Measurements from ENCODE around the gene SPECC1. TPM values are rescaled to one million over a fixed set of nuclear protein-coding genes. Genes with fewer than 3 reads are reported as not detected.
"Not testable (repeated sequence)": the region's sequence is repeated elsewhere in the genome, so short reads cannot be mapped to it uniquely, and the experiment has no call there.

SPECC1 gene
- total RNA-seq, 1 donor from 2014 or later = 35.6 TPM

DNA sequence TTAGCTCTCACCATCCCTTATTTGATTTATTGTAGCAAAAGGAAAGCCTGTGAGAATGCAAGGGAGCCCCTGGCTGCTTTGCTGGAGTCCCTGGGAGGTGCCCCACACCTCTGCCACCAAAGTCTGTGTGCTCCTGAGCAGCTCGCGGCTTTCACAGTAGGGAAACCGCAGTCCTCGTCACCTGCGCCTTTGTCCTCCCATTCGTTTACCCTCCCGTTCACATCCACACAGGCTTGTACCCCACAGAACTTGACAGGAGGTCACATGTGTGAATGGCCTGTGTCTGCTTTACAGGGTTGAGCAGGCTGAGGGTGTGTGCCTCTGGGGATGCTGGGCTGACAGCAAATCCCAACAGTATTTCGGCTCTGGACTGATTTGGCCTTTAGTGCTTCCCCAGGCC, 305.7 kb downstream of the SPECC1 start:
- no peak overlapping the region for H3K27ac Mint-ChIP-seq
- TF ChIP-seq, protein P1, sequence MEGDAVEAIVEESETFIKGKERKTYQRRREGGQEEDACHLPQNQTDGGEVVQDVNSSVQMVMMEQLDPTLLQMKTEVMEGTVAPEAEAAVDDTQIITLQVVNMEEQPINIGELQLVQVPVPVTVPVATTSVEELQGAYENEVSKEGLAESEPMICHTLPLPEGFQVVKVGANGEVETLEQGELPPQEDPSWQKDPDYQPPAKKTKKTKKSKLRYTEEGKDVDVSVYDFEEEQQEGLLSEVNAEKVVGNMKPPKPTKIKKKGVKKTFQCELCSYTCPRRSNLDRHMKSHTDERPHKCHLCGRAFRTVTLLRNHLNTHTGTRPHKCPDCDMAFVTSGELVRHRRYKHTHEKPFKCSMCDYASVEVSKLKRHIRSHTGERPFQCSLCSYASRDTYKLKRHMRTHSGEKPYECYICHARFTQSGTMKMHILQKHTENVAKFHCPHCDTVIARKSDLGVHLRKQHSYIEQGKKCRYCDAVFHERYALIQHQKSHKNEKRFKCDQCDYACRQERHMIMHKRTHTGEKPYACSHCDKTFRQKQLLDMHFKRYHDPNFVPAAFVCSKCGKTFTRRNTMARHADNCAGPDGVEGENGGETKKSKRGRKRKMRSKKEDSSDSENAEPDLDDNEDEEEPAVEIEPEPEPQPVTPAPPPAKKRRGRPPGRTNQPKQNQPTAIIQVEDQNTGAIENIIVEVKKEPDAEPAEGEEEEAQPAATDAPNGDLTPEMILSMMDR (IDR thresholded peaks at IDR 0.05; ENCODE audit: unreplicated experiment) = no peak

DNA sequence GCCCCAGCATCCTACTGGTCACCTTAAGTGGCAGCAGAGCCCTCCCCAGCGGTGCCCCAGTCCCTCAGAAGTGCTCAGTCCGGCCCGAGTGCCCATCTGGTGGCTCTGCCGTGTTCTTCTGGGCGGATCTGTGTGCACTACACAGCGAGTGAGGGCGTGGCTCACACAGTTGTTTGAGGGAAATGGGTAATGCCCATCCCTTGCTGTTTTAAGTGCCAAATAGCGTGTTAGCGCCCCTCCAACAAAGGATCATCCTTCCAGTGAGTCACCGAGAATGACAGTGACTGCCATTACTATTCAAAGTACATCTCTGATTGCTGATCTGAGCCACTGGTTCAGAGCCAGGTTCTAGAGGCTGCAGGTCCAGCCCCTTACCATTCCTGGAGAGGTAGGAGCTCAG, 306.2 kb downstream of the SPECC1 start:
- Mint-ChIP-seq H3K27ac (no peak overlapping the region), H3K4me3 (no peak overlapping the region), H3K36me3 (no peaks in the 10 kb centered on the region), H3K27me3 (ENCODE audit: low read depth) (no peaks in the 10 kb centered on the region), H3K4me1 (no peaks in the 10 kb centered on the region), H3K9me3 (no peaks in the 10 kb centered on the region)
- TF ChIP-seq, protein P1 (IDR thresholded peaks at IDR 0.05; ENCODE audit: unreplicated experiment) = no peak
- no peak for DNase-seq (ENCODE audit: low spot score in 2 of 2, unreplicated experiment in 2 of 2)

More for the DNA sequence above, 305.7 kb downstream of the SPECC1 start:
- no peaks in the 10 kb centered on the region for H3K9me3 Mint-ChIP-seq
- H3K36me3 Mint-ChIP-seq = no peaks in the 10 kb centered on the region
- DNase-seq (ENCODE audit: low spot score in 2 of 2, unreplicated experiment in 2 of 2) = no peak
- no peak overlapping the region for H3K4me3 Mint-ChIP-seq
- no peaks in the 10 kb centered on the region for H3K4me1 Mint-ChIP-seq
- H3K27me3 Mint-ChIP-seq (ENCODE audit: low read depth) = no peaks in the 10 kb centered on the region

DNA sequence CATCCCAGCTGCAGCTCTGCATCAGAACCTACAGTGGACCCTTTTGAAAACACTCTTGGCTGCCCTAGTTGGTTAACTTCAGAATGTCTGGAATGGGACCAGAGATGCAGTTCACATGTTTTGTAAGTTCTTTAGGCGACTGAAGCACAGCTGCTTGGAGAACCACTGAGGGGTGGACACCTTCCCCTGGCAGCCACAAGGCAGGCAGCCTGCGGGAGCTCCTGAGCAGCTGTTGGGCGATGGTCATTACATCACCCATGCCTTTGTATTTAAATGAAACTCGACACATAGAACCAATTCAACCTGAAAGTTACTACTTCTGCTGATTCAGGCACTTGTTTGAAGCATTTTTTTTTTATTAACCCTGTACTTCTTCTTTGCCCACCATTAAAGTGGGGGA, 306.7 kb downstream of the SPECC1 start:
- no peaks in the 10 kb centered on the region for H3K36me3 Mint-ChIP-seq
- H3K27ac Mint-ChIP-seq = no peak overlapping the region
- H3K27me3 Mint-ChIP-seq (ENCODE audit: low read depth) = no peaks in the 10 kb centered on the region
- no peaks in the 10 kb centered on the region for H3K9me3 Mint-ChIP-seq
- DNase-seq (ENCODE audit: low spot score in 2 of 2, unreplicated experiment in 2 of 2) = no peak
- H3K4me3 Mint-ChIP-seq = no peak overlapping the region
- TF ChIP-seq, protein P1 (IDR thresholded peaks at IDR 0.05; ENCODE audit: unreplicated experiment) = no peak
- H3K4me1 Mint-ChIP-seq = no peaks in the 10 kb centered on the region

DNA sequence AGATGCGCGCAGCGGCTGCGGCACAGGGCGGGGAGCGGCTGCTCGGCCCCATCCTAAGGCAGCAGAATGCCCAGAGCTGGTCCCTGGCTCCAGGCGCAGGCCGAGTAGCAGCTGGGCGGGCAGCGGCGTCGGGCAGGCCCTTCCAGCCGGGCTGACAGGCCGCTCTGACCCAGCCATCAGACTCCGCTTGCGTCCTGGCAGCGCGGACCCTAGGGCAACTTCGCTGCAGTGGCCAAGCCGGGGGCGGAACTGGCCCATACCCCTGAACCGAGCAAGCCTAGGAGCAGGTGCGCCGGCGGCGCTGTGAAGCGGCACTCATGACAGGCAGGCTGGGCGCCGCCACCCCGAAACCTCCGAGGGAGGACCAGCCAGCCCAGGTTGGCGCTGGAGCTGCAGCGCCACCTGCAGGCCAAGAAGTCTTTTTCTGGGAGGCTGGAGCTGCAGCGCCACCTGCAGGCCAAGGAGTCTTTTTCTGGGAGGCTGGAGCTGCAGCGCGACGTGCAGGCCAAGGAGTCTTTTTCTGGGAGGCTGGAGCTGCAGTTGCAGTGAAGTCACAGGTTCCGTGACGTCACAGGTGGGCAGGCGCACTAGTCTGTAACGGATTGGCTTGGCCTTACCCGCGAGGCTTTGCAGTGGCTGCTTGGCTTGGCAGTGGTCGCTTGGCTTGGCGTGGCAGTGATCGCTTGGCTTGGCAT, 311.5 kb downstream of the SPECC1 start:
- TF ChIP-seq, protein P1 (IDR thresholded peaks at IDR 0.05; ENCODE audit: unreplicated experiment) = peak; percentile 100
- H3K4me1 Mint-ChIP-seq; H3K27me3 Mint-ChIP-seq (ENCODE audit: low read depth); H3K9me3 Mint-ChIP-seq; H3K27ac Mint-ChIP-seq; H3K36me3 Mint-ChIP-seq: not testable (repeated sequence)
- H3K4me3 Mint-ChIP-seq = peak overlapping the region; percentile 57
- DNase-seq (ENCODE audit: low spot score in 2 of 2, unreplicated experiment in 2 of 2) = peak; percentile 51 to 84

DNA sequence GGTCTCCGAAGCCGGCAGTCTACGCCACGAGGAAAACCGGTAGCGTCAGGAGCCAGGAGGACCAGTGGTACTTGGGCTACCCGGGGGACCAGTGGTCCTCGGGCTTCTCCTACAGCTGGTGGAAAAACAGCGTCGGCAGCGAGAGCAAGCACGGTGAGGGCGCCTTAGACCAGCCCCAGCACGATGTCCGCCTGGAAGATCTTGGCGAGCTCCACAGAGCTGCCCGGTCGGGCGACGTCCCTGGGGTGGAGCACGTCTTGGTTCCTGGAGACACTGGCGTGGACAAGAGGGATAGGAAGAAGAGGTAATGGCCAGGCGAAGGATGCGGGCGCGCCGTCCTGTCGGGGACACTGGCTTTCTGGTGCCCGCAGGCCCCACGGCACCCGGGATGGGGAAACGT, 312.2 kb downstream of the SPECC1 start:
- not testable (repeated sequence) for H3K4me1 Mint-ChIP-seq

DNA sequence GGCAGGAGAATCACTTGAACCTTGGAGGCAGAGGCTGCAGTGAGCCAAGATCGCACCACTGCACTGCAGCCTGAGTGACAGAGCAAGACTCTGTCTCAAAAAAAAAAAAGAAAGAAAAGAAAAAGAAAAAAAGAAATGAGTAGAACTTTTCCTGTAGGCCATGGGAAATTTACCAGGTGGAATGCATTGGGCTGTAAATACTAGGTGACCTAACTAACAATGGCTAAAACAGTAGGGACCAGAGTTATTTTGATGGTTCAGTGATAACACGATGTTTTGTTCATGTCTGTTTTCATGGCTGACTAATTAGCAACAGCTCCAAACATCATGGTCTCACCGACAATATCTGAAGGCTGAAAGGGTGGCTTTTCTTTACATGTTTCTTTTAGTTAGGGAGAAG, 318.6 kb downstream of the SPECC1 start:
- H3K4me1 Mint-ChIP-seq; H3K9me3 Mint-ChIP-seq; H3K4me3 Mint-ChIP-seq; H3K36me3 Mint-ChIP-seq; H3K27ac Mint-ChIP-seq; DNase-seq (ENCODE audit: low spot score in 2 of 2, unreplicated experiment in 2 of 2); H3K27me3 Mint-ChIP-seq (ENCODE audit: low read depth): not testable (repeated sequence)

More for the DNA sequence above, 312.2 kb downstream of the SPECC1 start:
- not testable (repeated sequence) for H3K36me3 Mint-ChIP-seq; H3K4me3 Mint-ChIP-seq; H3K9me3 Mint-ChIP-seq; H3K27me3 Mint-ChIP-seq (ENCODE audit: low read depth); DNase-seq (ENCODE audit: low spot score in 2 of 2, unreplicated experiment in 2 of 2); H3K27ac Mint-ChIP-seq

DNA sequence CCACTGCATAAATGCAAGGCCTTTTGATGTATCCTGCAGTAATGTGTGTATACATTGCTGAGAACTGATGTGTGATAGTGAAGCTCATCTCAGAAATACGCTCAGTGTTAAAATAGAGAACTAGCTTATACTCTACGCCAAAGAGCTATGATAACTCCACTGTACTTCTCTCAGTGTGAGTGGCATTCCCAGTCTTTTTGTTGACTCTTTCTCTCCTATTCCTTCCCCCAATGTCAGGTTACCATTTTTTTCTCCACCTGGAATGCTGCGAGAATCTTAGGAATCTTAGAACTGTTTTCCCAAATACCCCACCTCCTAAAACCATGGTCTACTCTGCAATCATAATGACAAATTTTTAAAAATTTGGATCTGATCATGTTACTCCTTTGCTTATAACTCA, 342.2 kb downstream of the SPECC1 start:
- not testable (repeated sequence) for DNase-seq (ENCODE audit: low spot score in 2 of 2, unreplicated experiment in 2 of 2); H3K4me1 Mint-ChIP-seq; H3K4me3 Mint-ChIP-seq; H3K36me3 Mint-ChIP-seq; H3K27me3 Mint-ChIP-seq (ENCODE audit: low read depth); H3K27ac Mint-ChIP-seq; H3K9me3 Mint-ChIP-seq

DNA sequence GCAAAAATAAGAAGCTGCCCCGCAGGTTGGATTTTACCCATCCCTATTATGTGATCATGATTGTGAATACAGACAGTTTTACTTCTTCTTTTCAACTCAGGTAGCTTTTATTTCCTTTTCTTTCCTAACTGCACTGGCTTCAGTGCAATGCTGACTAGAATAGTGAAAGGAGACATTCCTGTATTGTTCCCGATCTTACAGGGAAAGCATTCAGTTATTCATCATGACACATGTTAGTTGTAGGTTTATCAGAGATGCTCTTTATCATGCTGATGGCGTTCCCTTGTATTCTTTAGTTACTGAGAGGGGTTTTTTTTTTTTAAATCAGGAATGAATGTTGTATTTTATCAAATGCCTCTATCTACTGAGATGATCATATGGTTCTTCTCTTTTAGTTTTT, 343.4 kb downstream of the SPECC1 start:
- H3K4me1 Mint-ChIP-seq; H3K27me3 Mint-ChIP-seq (ENCODE audit: low read depth); DNase-seq (ENCODE audit: low spot score in 2 of 2, unreplicated experiment in 2 of 2); H3K27ac Mint-ChIP-seq; H3K9me3 Mint-ChIP-seq; H3K36me3 Mint-ChIP-seq; H3K4me3 Mint-ChIP-seq: not testable (repeated sequence)

DNA sequence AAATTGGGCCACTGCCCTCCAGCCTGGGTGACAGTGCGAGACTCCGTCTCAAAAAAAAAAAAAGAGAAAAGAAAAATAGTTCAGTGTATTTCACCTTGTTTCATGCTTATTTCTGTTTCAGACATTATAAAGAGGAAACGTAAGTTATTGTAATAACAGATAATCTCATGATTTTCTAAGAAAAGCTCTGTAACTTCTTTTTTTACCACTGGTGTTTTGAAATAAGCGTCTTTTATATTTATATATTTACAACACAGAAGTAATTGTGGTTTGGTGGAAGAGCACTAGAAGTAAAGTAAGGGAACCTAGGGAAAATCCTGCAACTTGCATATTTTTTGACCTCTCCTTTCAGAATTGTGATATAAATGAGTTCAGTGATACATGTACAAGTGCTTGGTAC, 354.7 kb downstream of the SPECC1 start:
- not testable (repeated sequence) for H3K27ac Mint-ChIP-seq; H3K9me3 Mint-ChIP-seq; H3K4me3 Mint-ChIP-seq; H3K4me1 Mint-ChIP-seq; DNase-seq (ENCODE audit: low spot score in 2 of 2, unreplicated experiment in 2 of 2); H3K36me3 Mint-ChIP-seq; H3K27me3 Mint-ChIP-seq (ENCODE audit: low read depth)

Measured in mesothelial cell of epicardium (in vitro differentiated cells).